HCT116 (cell line): ENCODE data around the gene TMEM184A.

ENCODE experiments used
- EGR1 ChIP-seq: IDR thresholded peaks from 2 replicates; pipeline ENCODE4 v1.6.1; 2012; ENCODE audit warnings: low read depth
- JUND ChIP-seq: IDR thresholded peaks from 2 replicates; pipeline ENCODE4 v1.6.1; 2012

DNA sequence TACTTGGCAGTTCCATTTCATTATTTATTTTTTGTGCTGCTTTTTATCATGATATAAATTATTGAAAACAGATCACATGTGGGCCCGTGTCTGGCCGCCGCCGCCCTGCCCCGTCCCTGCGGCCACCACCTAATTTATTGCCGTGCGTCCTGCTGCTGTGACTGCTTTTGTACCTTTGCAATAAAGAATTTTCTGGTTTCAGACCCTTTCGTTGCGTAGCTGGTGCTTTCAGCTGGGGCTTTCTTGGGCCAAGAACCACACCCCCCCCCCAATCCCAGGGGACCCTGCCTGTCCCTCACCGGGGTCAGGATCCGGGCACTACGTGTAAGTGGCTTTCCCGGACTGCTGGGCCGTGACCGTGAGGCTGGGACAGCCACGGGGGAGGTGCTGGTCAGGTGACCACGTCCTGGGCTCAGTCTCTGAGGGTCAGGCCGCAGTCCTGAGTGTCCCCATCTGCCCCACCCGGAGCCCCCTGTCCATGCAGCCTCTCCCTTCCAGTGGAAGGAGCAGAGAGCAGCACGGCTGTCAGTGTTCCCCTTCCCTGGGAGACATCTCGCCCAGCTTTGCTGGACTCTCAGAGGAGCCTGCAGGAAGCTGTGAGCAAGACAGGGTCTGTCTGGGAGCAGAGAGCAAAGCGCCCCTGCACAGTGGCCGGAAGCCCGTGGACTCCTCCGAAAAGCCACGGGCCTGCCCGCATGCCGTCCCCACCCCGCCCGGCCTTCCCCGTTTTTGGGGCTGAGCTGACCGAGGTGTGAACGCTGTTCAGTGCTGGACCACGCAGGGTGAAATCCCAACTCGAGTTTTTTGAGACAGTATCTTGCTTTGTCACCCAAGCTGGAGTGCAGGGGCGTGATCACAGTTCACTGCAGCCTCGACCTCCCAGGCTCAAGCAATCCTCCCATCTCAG is 12.9 kb downstream of the TMEM184A start:
- TF ChIP-seq JUND (no peak), EGR1 (no peak)
